Activated T-cell treated with anti-CD3 and anti-CD28 coated beads, Interleukin-2, amount 50 U/mL, for 24 hours (primary cell): Measurements from ENCODE around the gene LYRM2.

Experiments
- DNase-seq: peaks from one replicate; pipeline ENCODE4 v3.0.0-alpha.2; 2020
- H3K27ac Mint-ChIP-seq: 2 replicates; pipeline ENCODE4 v1.8.0; 2020; ENCODE audit warnings: mild to moderate bottlenecking, mixed read lengths
- H3K27me3 Mint-ChIP-seq: 2 replicates; pipeline ENCODE4 v1.8.0; 2020; ENCODE audit warnings: mixed read lengths
- H3K36me3 Mint-ChIP-seq: 2 replicates; pipeline ENCODE4 v1.8.0; 2020; ENCODE audit warnings: low read depth, mixed read lengths
- H3K4me1 Mint-ChIP-seq: 2 replicates; pipeline ENCODE4 v1.8.0; 2020; ENCODE audit warnings: low read depth, mixed read lengths
- H3K4me3 Mint-ChIP-seq: 2 replicates; pipeline ENCODE4 v1.8.0; 2020; ENCODE audit warnings: mild to moderate bottlenecking, moderate library complexity, mixed read lengths
- H3K9me3 Mint-ChIP-seq: 2 replicates; pipeline ENCODE4 v1.8.0; 2020; ENCODE audit warnings: mixed read lengths

The LYRM2 gene

GRCh38 chr6:89566008-89566800 lies 72.3 kb downstream of the LYRM2 start:
- Mint-ChIP-seq H3K4me3 (no peak overlapping the region), H3K4me1 (no peaks in the 10 kb centered on the region), H3K27me3 (no peaks in the 10 kb centered on the region), H3K9me3 (no peaks in the 10 kb centered on the region), H3K27ac (no peak overlapping the region), H3K36me3 (no peaks in the 10 kb centered on the region)
- no peak for DNase-seq

- no peaks in the 10 kb centered on the region for H3K4me1 Mint-ChIP-seq
- no peaks in the 10 kb centered on the region for H3K36me3 Mint-ChIP-seq
- no peak overlapping the region for H3K27ac Mint-ChIP-seq
- DNase-seq: no peak
- H3K4me3 Mint-ChIP-seq: no peak overlapping the region
- H3K9me3 Mint-ChIP-seq: no peaks in the 10 kb centered on the region
- H3K27me3 Mint-ChIP-seq: no peaks in the 10 kb centered on the region
Observed at GRCh38 chr6:89564752-89565427, 73.7 kb downstream of the LYRM2 start.

DNA sequence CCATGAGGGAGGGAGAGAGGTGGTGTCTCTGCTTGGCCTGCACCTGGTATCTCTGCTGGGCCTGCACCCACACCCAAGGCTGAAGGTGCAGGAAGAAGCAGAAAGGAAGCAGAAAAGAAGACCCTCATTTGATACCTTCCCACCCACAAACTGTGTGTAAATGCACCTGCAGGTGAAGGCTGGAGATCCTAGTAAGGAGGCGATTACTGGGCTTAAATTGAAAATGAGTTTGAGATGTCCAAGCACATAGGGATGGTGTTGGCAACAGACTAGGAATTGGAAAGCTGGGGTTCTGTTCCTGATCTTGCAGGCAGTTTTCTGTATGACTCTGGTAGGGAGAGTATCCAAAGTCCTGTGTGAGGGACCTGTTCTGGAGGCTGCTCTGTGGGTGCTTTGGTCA lies 74.7 kb downstream of the LYRM2 start:
- H3K27me3 Mint-ChIP-seq: no peaks in the 10 kb centered on the region
- no peaks in the 10 kb centered on the region for H3K36me3 Mint-ChIP-seq
- no peaks in the 10 kb centered on the region for H3K9me3 Mint-ChIP-seq
- DNase-seq: no peak
- no peak overlapping the region for H3K4me3 Mint-ChIP-seq
- no peak overlapping the region for H3K27ac Mint-ChIP-seq
- no peaks in the 10 kb centered on the region for H3K4me1 Mint-ChIP-seq

- no peak overlapping the region for H3K27ac Mint-ChIP-seq
- no peaks in the 10 kb centered on the region for H3K27me3 Mint-ChIP-seq
- H3K4me3 Mint-ChIP-seq: no peak overlapping the region
- H3K36me3 Mint-ChIP-seq: no peaks in the 10 kb centered on the region
- H3K4me1 Mint-ChIP-seq: no peaks in the 10 kb centered on the region
- H3K9me3 Mint-ChIP-seq: peaks cover under 1% of the 10 kb centered on the region
- no peak for DNase-seq
Observed at GRCh38 chr6:89562093-89562973, 76.2 kb downstream of the LYRM2 start.

GRCh38 chr6:89559487-89559886 lies 79.1 kb downstream of the LYRM2 start:
- no peaks in the 10 kb centered on the region for H3K36me3 Mint-ChIP-seq
- no peak overlapping the region for H3K27ac Mint-ChIP-seq
- H3K4me3 Mint-ChIP-seq: no peak overlapping the region
- H3K9me3 Mint-ChIP-seq: peaks cover 4% of the 10 kb centered on the region
- no peak for DNase-seq
- H3K27me3 Mint-ChIP-seq: no peaks in the 10 kb centered on the region
- H3K4me1 Mint-ChIP-seq: no peaks in the 10 kb centered on the region

GRCh38 chr6:89555806-89556205 lies 82.7 kb downstream of the LYRM2 start:
- Mint-ChIP-seq H3K4me3 (no peak overlapping the region), H3K27ac (no peak overlapping the region), H3K4me1 (no peaks in the 10 kb centered on the region), H3K36me3 (no peaks in the 10 kb centered on the region), H3K27me3 (no peaks in the 10 kb centered on the region), H3K9me3 (peaks cover 4% of the 10 kb centered on the region)
- DNase-seq: no peak

GRCh38 chr6:89555031-89555430 lies 83.5 kb downstream of the LYRM2 start:
- Mint-ChIP-seq H3K9me3 (peaks cover 4% of the 10 kb centered on the region), H3K4me1 (no peaks in the 10 kb centered on the region), H3K36me3 (no peaks in the 10 kb centered on the region), H3K27me3 (no peaks in the 10 kb centered on the region), H3K27ac (no peak overlapping the region), H3K4me3 (no peak overlapping the region)
- DNase-seq: no peak

DNA sequence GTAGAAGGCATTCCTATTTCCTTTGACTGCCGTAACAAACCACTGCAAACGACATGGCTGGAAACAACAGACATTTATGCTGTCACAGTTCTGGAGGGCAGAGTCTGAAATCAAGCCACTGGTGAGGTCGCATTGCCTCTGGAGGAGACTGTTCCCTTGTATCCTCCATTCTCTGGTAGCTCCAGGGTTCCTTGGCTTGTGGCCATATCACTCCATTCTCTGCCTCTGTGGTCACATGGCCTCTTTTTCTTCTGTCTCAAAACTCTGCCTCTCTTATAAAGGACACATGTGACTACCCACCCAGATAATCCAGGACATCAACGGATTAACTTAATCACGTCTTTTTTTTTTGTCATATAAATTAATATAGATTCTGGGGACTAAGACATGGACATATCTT lies 84.4 kb downstream of the LYRM2 start:
- Mint-ChIP-seq H3K27ac (no peak overlapping the region), H3K27me3 (no peaks in the 10 kb centered on the region), H3K4me1 (no peaks in the 10 kb centered on the region), H3K36me3 (no peaks in the 10 kb centered on the region), H3K9me3 (peaks cover 4% of the 10 kb centered on the region), H3K4me3 (no peak overlapping the region)
- no peak for DNase-seq

DNA sequence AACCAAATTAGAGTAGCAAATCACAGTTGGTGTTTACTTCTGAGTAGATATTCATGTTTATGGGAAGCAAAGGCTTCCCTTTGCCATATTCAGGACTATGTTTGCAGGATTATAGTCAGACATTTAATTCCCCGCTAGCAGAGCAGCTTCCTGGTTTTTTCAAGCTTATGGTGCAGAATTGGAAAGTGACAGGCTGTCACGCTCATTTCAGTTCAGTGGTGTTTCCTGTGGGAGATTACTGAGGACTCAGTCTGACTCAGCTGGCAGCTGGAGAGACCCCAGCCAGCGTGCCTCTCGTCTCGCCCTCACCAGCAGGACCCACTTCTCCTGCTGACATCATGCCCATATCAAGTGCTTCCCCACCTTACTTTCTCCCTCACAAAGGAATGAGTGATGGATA lies 85.1 kb downstream of the LYRM2 start:
- Mint-ChIP-seq H3K36me3 (no peaks in the 10 kb centered on the region), H3K27ac (no peak overlapping the region), H3K4me1 (no peaks in the 10 kb centered on the region), H3K9me3 (peaks cover 4% of the 10 kb centered on the region), H3K27me3 (no peaks in the 10 kb centered on the region), H3K4me3 (no peak overlapping the region)
- DNase-seq: no peak

GRCh38 chr6:89547281-89547680 lies 91.3 kb downstream of the LYRM2 start:
- H3K9me3 Mint-ChIP-seq: no peaks in the 10 kb centered on the region
- H3K4me3 Mint-ChIP-seq: no peak overlapping the region
- no peaks in the 10 kb centered on the region for H3K27me3 Mint-ChIP-seq
- H3K27ac Mint-ChIP-seq: no peak overlapping the region
- no peaks in the 10 kb centered on the region for H3K4me1 Mint-ChIP-seq
- H3K36me3 Mint-ChIP-seq: no peaks in the 10 kb centered on the region
- DNase-seq: no peak

DNA sequence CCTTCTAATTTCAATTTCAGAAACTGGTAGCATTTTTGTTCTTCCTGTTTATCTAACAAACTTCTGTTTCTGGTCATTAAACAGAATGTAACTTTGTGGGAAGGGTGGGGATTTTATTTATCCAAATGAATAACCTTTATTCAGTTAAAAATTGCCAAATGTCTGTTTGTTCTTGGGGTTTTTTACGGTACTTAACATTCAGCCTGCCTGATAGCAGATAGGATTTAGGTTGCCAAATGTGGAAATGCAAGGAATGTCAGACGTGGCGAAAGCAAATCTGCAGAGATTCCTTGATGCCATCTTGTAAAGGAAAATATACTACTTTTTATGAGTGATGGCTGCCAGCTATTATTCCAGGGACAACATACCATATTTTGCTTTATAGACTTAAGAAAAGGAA lies 95.7 kb downstream of the LYRM2 start:
- no peaks in the 10 kb centered on the region for H3K36me3 Mint-ChIP-seq

DNA sequence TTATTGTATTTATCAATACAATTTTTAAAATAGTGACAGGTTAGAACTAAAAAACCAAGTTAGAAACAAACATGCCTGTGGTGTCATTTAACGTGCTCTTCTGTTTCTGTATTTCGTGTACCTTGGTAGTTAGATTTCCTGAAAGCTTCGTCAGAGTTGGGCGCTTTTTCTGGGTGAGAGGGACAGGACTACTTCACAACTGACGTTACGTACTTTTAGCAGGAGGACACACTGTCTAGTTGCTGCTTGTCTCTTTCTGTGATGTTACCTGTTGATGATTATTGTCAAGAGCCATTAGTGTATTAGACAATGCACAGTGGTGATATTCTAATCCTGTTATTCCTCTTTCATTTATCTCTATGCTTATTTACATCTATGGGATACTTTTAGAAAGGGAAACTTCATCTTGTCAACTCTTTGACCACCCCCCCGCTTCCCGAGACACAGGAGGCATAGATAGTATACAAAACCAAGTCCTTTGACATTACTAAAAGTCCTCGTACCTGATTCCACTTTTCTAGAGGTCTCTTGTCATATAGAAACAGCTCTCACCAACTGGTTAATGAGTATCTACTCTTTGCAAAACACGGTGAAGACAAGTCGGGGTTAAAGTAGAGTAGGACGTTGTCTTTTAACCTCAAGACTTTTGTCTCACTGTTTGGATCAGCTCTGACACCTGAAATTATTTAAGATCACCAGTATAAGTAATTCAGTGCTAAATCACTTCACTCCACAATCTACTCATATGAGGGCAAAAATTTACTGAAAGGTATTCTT lies 96.3 kb downstream of the LYRM2 start:
- Mint-ChIP-seq H3K4me1 (no peaks in the 10 kb centered on the region), H3K27ac (no peak overlapping the region), H3K4me3 (no peak overlapping the region), H3K9me3 (no peaks in the 10 kb centered on the region), H3K36me3 (no peaks in the 10 kb centered on the region), H3K27me3 (no peaks in the 10 kb centered on the region)
- DNase-seq: no peak

More for the DNA sequence above, 95.7 kb downstream of the LYRM2 start:
- Mint-ChIP-seq H3K4me3 (no peak overlapping the region), H3K27me3 (no peaks in the 10 kb centered on the region), H3K9me3 (no peaks in the 10 kb centered on the region), H3K27ac (no peak overlapping the region), H3K4me1 (no peaks in the 10 kb centered on the region)
- DNase-seq: no peak

- DNase-seq: no peak
- Mint-ChIP-seq H3K4me3 (no peak overlapping the region), H3K36me3 (no peaks in the 10 kb centered on the region), H3K27me3 (no peaks in the 10 kb centered on the region), H3K4me1 (no peaks in the 10 kb centered on the region), H3K27ac (no peak overlapping the region), H3K9me3 (no peaks in the 10 kb centered on the region)
Observed at GRCh38 chr6:89539779-89540178, 98.8 kb downstream of the LYRM2 start.

DNA sequence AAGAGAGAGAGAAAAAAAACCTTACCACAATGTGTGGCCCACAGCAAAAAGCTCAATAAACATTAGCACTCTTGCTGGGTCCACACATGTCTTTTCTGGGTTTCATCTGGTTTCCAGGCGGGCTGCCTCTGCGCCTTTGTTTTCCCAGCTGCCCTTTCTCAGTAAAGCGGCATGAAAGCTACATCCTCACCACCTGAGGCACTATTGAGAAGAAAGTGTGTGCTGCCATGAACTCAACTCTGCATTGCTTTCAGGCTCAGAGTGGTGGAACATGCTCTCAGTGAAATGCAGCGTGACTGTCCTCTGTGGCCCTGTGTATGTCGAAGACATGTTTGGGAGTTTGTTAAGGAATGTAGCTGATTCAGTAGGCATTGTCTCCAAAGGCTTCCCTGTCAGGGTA lies 102.3 kb downstream of the LYRM2 start:
- no peaks in the 10 kb centered on the region for H3K4me1 Mint-ChIP-seq
- no peaks in the 10 kb centered on the region for H3K27me3 Mint-ChIP-seq
- H3K36me3 Mint-ChIP-seq: no peaks in the 10 kb centered on the region
- no peak overlapping the region for H3K4me3 Mint-ChIP-seq
- no peaks in the 10 kb centered on the region for H3K9me3 Mint-ChIP-seq
- no peak overlapping the region for H3K27ac Mint-ChIP-seq
- no peak for DNase-seq
